Right lobe of liver (tissue), 6 donors: ENCODE data around the gene GIMAP4. TPM values are rescaled to one million over a fixed set of nuclear protein-coding genes. Genes with fewer than 3 reads are reported as not detected.
A peak's percentile ranks its signal among the peaks of the same experiment; 100 is the strongest.

Experiments
- ATAC-seq, 4 donors: fragments of 200-7000 bp; cut with Tn5 transposase; one replicate each; pipeline ENCODE4 v1.9.1; 2020; ENCODE audit warnings: mild to moderate bottlenecking in 4 of 4, moderate library complexity in 4 of 4
- DNase-seq, 3 donors: peaks; one replicate each; pipeline ENCODE4 v3.0.0-alpha.2; 2020
- H3K27ac ChIP-seq, 3 donors: fragments of 200-600 bp; one replicate each; pipeline ENCODE4 v1.8.0; 2022
- H3K27me3 ChIP-seq, 2 donors: fragments of 200-600 bp; one replicate each; pipeline ENCODE4 v1.8.0; 2022
- H3K36me3 ChIP-seq, 4 donors: fragments of 200-600 bp; sonication (generic) in 1 of 4; one replicate each; pipeline versions ENCODE4 v1.5.1 to v1.8.0; 2017 to 2022; ENCODE audit warnings: control low read depth in 1 of 4
- H3K4me1 ChIP-seq, 4 donors: fragments of 200-600 bp; sonication (generic) in 1 of 4; one replicate each; pipeline versions ENCODE4 v1.5.1 to v1.8.0; 2017 to 2022; ENCODE audit warnings: control low read depth in 1 of 4
- H3K4me3 ChIP-seq, 3 donors: fragments of 200-600 bp; one replicate each; pipeline ENCODE4 v1.8.0; 2022
- H3K9me3 ChIP-seq, 4 donors: fragments of 200-600 bp; sonication (generic) in 1 of 4; one replicate each; pipeline versions ENCODE4 v1.5.1 to v1.8.0; 2017 to 2022; ENCODE audit warnings: control low read depth in 1 of 4
- CTCF ChIP-seq, 4 donors: fragments of 200-600 bp in 3 of 4; fragments of 450-650 bp in 1 of 4; IDR thresholded peaks; one replicate each; pipeline versions ENCODE4 v1.5.1 to v1.8.0; 2016 to 2022; ENCODE audit warnings: antibody characterized with exemption in 4 of 4, mild to moderate bottlenecking in 2 of 4
- POLR2A ChIP-seq: fragments of 450-650 bp; IDR thresholded peaks from one replicate; pipeline ENCODE4 v1.6.1; 2017; ENCODE audit warnings: antibody characterized with exemption, mild to moderate bottlenecking
- WGBS: methylation state at CpG from one replicate; pipeline ENCODE4 v1.1.6; 2018; ENCODE audit warnings: low coverage, low lambda C conversion rate; ENCODE audit not compliant: insufficient coverage; ENCODE audit errors: missing lambda C conversion rate; 5-methylcytosine and 5-hydroxymethylcytosine counted together
- intact Hi-C, 2 donors: fragments of 100-400 bp; cut with DNase I; formaldehyde crosslinking; loops; one replicate each; pipeline versions ENCODE4 v1.11.2 to v1.14.1; 2022
- total RNA-seq, 6 experiments: library from RNA; depleted of rRNA in 2 of 6; stranded (reverse); fragments of >200 nt in 2 of 6; fragmentation: NEBNext Ultra II Directional in 3 of 6; extraction: Animal tissue kit (Norgen Biotek cat#: 25700) in 3 of 6; gene quantifications; one replicate each; pipeline versions ENCODE4 v1.1.0 to v1.2.4, GENCODE V29; 2016 to 2023
- donor health status: DM: no; HTN: yes; CAD: no.
- donor health status: DM: no; HTN: no; CAD: no.
- donor health status: DM: no; HTN: no; CAD: no.
- donor health status: DM: no; HTN: yes; CAD: no.
- donor health status: DM: no; HTN: yes; CAD: no.

The GIMAP4 gene
- total RNA-seq, 6 experiments from 2014 or later = 7.2 to 19.4 (median 12.3) TPM

DNA sequence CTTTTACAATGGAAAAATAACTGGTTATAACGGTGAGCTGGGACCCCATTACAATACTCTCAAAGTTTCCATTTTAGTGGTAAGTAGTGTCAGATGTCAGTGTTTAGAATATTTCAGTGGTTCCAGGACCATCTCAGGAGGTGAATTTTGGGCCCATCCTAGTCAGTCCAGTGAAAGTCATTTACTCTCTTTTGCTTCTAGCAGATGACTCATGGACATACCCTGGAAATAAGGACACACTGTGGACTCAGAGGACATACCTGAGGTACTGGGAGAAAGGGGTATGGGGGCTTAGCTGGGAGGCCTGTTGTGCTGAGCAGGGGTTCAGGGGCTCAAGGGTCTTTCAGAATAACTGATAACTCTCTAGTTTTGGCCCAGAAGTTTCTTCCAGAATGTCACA lies 618 bp upstream of the GIMAP4 start:
- Histone ChIP-seq H3K27me3 (no peaks in the 10 kb centered on the region), H3K9me3 (no peaks in the 10 kb centered on the region), H3K4me3 (no peak overlapping the region), H3K27ac (peak overlapping the region in 1 of 3 donors; percentile 74), H3K36me3 (no peaks in the 10 kb centered on the region), H3K4me1 (no peaks in the 10 kb centered on the region)
- no peak for TF ChIP-seq CTCF (IDR thresholded peaks at IDR 0.05)
- ATAC-seq (no peak), DNase-seq (no peak)
- 82% methylated on average over 1 of the region's 1 CpG for WGBS
- intact Hi-C loops = no loop called here

- peak overlapping the region; percentile 21 to 52 (median 30) for H3K4me3 ChIP-seq
- peak in 3 of 4 donors; percentile 10 to 25 (median 25) for ATAC-seq
- WGBS = 33% methylated on average over 1 of the region's 3 CpGs
- intact Hi-C loops = no loop called here
- peak overlapping the region; percentile 17 to 74 (median 57) for H3K27ac ChIP-seq
- peaks cover 0 to 6% (median 0%) of the 10 kb centered on the region in 4 donors for H3K36me3 ChIP-seq
- H3K27me3 ChIP-seq = no peaks in the 10 kb centered on the region
- H3K4me1 ChIP-seq = no peaks in the 10 kb centered on the region
- TF ChIP-seq CTCF (IDR thresholded peaks at IDR 0.05) = no peak
- no peak for TF ChIP-seq POLR2A
- DNase-seq = no peak
- H3K9me3 ChIP-seq = no peaks in the 10 kb centered on the region
Observed at GRCh38 chr7:150567871-150568301, 696 bp downstream of the GIMAP4 start.

DNA sequence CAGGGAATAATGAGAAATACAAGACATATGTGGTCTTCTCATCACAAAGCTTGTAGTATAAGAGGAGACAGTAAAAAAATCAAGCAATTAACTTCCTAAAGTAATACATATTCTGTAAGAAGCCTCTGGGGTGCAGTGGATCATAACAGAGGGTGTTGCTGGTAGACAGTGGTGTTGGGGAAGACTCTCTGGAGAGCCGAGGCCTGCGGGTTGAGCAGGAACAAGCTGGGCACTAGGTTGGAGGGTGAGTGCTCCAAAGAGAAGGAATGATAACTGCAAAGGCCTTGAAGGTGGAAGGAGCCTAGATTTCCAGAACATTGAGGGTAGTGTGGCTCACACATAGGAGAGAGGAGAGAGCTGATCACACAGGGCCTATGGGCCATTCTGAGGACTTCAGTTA lies 1.5 kb downstream of the GIMAP4 start:
- Histone ChIP-seq H3K36me3 (peaks cover 0 to 6% (median 0%) of the 10 kb centered on the region in 4 donors), H3K4me1 (no peaks in the 10 kb centered on the region), H3K9me3 (no peaks in the 10 kb centered on the region), H3K27me3 (no peaks in the 10 kb centered on the region), H3K4me3 (peak overlapping the region; percentile 16 to 52 (median 21)), H3K27ac (peak overlapping the region; percentile 17 to 74 (median 57))
- no peak for TF ChIP-seq POLR2A
- no peak for TF ChIP-seq CTCF (IDR thresholded peaks at IDR 0.05)
- DNase-seq (no peak), ATAC-seq (peak; percentile 11 to 57 (median 46))
- intact Hi-C loops = no loop called here
- 36% methylated on average over 2 of the region's 2 CpGs for WGBS

DNA sequence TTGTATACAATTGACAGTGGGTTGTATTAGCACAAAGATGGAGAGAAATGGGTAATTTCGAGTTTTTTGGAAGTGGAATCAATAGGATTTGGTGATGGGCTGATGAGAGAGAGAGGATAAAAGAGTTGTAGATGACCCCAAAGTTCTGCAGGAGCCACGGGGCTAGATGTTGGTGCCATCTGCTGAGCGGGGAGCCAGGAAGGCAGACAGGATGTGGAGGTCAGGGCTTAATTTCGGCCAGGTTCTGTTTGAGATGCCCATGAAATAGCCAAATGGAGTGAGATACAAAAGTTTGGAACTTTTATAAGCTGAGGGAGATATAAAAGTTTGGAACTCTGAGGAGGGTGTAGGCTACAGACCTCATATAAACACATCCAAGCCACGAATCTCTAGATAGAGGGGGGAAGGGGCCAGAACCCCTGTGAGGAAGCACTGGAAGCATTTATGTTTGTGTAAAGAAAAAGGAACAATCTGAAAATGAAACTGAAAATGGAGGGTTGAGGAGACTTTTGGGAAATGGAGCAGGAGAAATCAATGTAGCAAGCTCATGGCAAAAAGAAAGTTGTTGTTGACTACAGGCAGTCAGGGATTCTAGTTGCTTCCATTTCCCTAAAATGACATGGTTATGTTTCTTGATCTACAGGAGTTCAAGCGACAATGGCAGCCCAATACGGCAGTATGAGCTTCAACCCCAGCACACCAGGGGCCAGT lies 2.2 kb downstream of the GIMAP4 start:
- DNase-seq (no peak), ATAC-seq (peak in 3 of 4 donors; percentile 26 to 40 (median 29))
- Histone ChIP-seq H3K9me3 (no peaks in the 10 kb centered on the region), H3K36me3 (peaks cover 0 to 6% (median 0%) of the 10 kb centered on the region in 4 donors), H3K4me3 (peak overlapping the region; percentile 9 to 52 (median 16)), H3K27me3 (no peaks in the 10 kb centered on the region), H3K27ac (peak overlapping the region; percentile 17 to 74 (median 57)), H3K4me1 (no peaks in the 10 kb centered on the region)
- intact Hi-C loops = no loop called here
- WGBS = 36% methylated on average over 5 of the region's 7 CpGs
- TF ChIP-seq CTCF (IDR thresholded peaks at IDR 0.05) (no peak), POLR2A (no peak)
